Measurements from ENCODE around the gene LYST. TPM values are rescaled to one million over a fixed set of nuclear protein-coding genes. Genes with fewer than 3 reads are reported as not detected.

LYST gene
- total RNA-seq, 1 experiment from 2014 or later: 1.7 TPM

DNA sequence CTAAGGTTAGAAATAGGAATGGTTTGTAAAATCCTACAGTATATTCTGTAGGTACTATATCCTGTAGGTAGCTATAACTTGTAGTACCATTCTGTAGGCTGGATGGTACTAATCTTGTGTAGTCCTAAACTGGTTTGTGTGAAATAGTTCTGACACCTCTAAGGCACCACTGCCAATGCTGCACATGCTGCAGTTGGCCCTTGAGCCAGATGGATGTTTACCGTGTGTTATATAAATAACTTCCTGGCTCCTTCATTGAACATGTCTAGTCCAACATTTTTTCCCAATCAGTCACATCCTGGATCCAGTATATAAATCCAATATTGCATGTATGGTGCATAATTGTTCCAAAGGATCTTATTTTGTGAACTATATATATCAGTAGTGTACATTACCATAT, 127.6 kb downstream of the LYST start:
- Histone ChIP-seq H3K27ac (ENCODE audit: low read depth, low read length, poor library complexity, severe bottlenecking) (no peak overlapping the region), H3K4me1 (ENCODE audit: insufficient read depth, low read length, poor library complexity, severe bottlenecking) (no peaks in the 10 kb centered on the region), H3K36me3 (ENCODE audit: insufficient read depth, low read length, poor library complexity, severe bottlenecking) (no peaks in the 10 kb centered on the region), H3K27me3 (replicated peaks; ENCODE audit: insufficient read depth, low read depth, low read length, poor library complexity) (no peaks in the 10 kb centered on the region), H3K9me3 (ENCODE audit: low read depth, low read length, poor library complexity, severe bottlenecking) (no peaks in the 10 kb centered on the region), H3K4me3 (ENCODE audit: low read depth, low read length, poor library complexity, severe bottlenecking) (no peak overlapping the region)
- no peak for DNase-seq (ENCODE audit: low spot score)
- CTCF ChIA-PET: no interaction called here
- TF ChIP-seq, protein P1, sequence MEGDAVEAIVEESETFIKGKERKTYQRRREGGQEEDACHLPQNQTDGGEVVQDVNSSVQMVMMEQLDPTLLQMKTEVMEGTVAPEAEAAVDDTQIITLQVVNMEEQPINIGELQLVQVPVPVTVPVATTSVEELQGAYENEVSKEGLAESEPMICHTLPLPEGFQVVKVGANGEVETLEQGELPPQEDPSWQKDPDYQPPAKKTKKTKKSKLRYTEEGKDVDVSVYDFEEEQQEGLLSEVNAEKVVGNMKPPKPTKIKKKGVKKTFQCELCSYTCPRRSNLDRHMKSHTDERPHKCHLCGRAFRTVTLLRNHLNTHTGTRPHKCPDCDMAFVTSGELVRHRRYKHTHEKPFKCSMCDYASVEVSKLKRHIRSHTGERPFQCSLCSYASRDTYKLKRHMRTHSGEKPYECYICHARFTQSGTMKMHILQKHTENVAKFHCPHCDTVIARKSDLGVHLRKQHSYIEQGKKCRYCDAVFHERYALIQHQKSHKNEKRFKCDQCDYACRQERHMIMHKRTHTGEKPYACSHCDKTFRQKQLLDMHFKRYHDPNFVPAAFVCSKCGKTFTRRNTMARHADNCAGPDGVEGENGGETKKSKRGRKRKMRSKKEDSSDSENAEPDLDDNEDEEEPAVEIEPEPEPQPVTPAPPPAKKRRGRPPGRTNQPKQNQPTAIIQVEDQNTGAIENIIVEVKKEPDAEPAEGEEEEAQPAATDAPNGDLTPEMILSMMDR (conservative IDR thresholded peaks at IDR 0.05; ENCODE audit: low read depth, low read length): no peak
- no peak for TF ChIP-seq EZH2 (IDR thresholded peaks at IDR 0.05; ENCODE audit: borderline replicate concordance, low read depth, low read length, poor library complexity, severe bottlenecking)
- BruUV-seq (replicated peaks): no TSS peak
- intact Hi-C loops (cut with micrococcal nuclease; ENCODE audit: unreplicated experiment): no loop called here
- POLR2A ChIA-PET (ENCODE audit: low non-redundant PET): no interaction called here

DNA sequence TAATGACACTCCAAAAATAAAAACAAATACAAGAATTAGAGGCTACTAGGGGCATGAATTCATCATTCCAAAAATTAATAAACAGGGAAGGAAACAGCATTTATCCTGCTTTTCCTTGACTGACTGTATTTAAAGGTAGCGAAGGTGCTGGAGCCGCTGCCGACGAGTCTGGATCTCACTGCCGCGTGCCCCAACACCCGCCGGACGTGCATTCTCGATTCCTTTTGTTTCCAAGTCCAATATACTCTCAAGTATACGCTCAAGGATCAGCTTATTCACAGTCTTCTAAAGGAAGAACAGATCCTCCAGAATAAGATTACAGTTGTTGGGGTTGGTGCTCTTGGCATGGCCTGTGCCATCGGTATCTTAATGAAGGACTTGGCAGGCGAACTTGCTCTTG, 129.0 kb downstream of the LYST start:
- ChIA-PET CTCF (no interaction called here), POLR2A (ENCODE audit: low non-redundant PET) (no interaction called here)
- no peaks in the 10 kb centered on the region for H3K36me3 ChIP-seq (ENCODE audit: insufficient read depth, low read length, poor library complexity, severe bottlenecking)
- no TSS peak for BruUV-seq (replicated peaks)
- H3K9me3 ChIP-seq (ENCODE audit: low read depth, low read length, poor library complexity, severe bottlenecking): no peaks in the 10 kb centered on the region
- no peak for DNase-seq (ENCODE audit: low spot score)
- H3K4me3 ChIP-seq (ENCODE audit: low read depth, low read length, poor library complexity, severe bottlenecking): no peak overlapping the region
- H3K27me3 ChIP-seq (replicated peaks; ENCODE audit: insufficient read depth, low read depth, low read length, poor library complexity): no peaks in the 10 kb centered on the region
- TF ChIP-seq EZH2 (IDR thresholded peaks at IDR 0.05; ENCODE audit: borderline replicate concordance, low read depth, low read length, poor library complexity, severe bottlenecking): no peak
- TF ChIP-seq, protein P1 (conservative IDR thresholded peaks at IDR 0.05; ENCODE audit: low read depth, low read length): no peak
- intact Hi-C loops (cut with micrococcal nuclease; ENCODE audit: unreplicated experiment): no loop called here
- no peaks in the 10 kb centered on the region for H3K4me1 ChIP-seq (ENCODE audit: insufficient read depth, low read length, poor library complexity, severe bottlenecking)
- no peak overlapping the region for H3K27ac ChIP-seq (ENCODE audit: low read depth, low read length, poor library complexity, severe bottlenecking)

DNA sequence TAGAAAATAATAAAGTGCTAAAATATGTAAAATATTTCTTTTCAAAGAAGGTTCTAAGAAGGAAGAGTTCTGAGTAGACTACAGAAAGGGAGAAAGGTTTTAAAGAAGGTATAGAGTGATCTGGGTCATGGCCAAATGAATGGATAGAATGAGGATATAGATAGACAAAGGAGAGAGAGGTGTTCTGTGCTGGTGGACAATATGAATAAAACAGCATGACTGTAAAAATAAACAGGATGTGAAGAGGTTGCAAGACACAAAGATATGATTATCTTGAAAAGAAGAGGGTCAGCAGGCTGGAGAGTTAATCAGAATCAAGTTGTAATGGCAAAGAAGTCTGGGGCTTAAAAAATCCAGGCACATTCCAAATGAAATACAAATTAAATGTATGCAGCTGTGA, 130.4 kb downstream of the LYST start:
- intact Hi-C loops (cut with micrococcal nuclease; ENCODE audit: unreplicated experiment): no loop called here
- Histone ChIP-seq H3K4me1 (ENCODE audit: insufficient read depth, low read length, poor library complexity, severe bottlenecking) (no peaks in the 10 kb centered on the region), H3K27me3 (replicated peaks; ENCODE audit: insufficient read depth, low read depth, low read length, poor library complexity) (no peaks in the 10 kb centered on the region), H3K27ac (ENCODE audit: low read depth, low read length, poor library complexity, severe bottlenecking) (no peak overlapping the region), H3K4me3 (ENCODE audit: low read depth, low read length, poor library complexity, severe bottlenecking) (no peak overlapping the region), H3K9me3 (ENCODE audit: low read depth, low read length, poor library complexity, severe bottlenecking) (no peaks in the 10 kb centered on the region), H3K36me3 (ENCODE audit: insufficient read depth, low read length, poor library complexity, severe bottlenecking) (no peaks in the 10 kb centered on the region)
- DNase-seq (ENCODE audit: low spot score): no peak
- TF ChIP-seq EZH2 (IDR thresholded peaks at IDR 0.05; ENCODE audit: borderline replicate concordance, low read depth, low read length, poor library complexity, severe bottlenecking): no peak
- TF ChIP-seq, protein P1 (conservative IDR thresholded peaks at IDR 0.05; ENCODE audit: low read depth, low read length): no peak
- BruUV-seq (replicated peaks): no TSS peak
- CTCF ChIA-PET: no interaction called here
- POLR2A ChIA-PET (ENCODE audit: low non-redundant PET): no interaction called here
